NB4 (cell line): ENCODE measurements around the gene LRRC63.

Experiments
- DNase-seq: peaks from one replicate; pipeline ENCODE4 v3.0.0; 2010; ENCODE audit warnings: low read depth
- H3K4me3 ChIP-seq: one replicate; pipeline ENCODE4 v1.5.1; 2011; ENCODE audit warnings: mild to moderate bottlenecking, low read depth, low read length, moderate library complexity
- MAX ChIP-seq: IDR thresholded peaks from 2 replicates; pipeline ENCODE4 v1.6.1; 2011; ENCODE audit warnings: low read depth, low read length
- MYC ChIP-seq: IDR thresholded peaks from 2 replicates; pipeline ENCODE4 v1.6.1; 2011; ENCODE audit warnings: low read depth, low read length
- POLR2A ChIP-seq: IDR thresholded peaks from 2 replicates; pipeline ENCODE4 v1.6.1; 2011; ENCODE audit warnings: mild to moderate bottlenecking; ENCODE audit not compliant: insufficient read length; ENCODE audit errors: extremely low read depth
- TF ChIP-seq, protein P1 (sequence below): IDR thresholded peaks from one replicate; pipeline ENCODE4 v1.5.1; 2012; ENCODE audit warnings: low read depth, low read length

LRRC63 gene

DNA sequence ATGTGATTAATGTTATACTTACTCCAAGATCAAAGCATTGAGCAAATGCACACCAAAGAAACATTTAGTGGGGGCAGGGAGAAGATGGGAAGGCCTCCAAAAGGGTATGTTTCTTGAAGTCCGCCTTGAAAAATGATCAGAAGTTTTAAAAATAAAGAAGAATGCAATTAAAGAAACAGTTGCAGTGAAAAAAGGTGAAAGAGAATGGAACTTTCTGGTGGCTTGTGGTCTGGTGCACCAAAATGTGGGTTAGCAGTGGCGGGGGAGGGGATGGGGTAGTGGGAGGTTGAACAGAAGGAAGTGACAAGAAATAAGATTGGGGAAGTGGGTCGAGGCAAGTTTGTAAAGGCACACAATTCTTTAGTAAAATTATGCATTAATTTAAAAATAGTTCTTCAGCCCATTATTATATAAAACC lies 32.2 kb upstream of the LRRC63 start:
- H3K4me3 ChIP-seq = peak overlapping the region; percentile 90
- DNase-seq = peak; percentile 94
- TF ChIP-seq MYC = no peak; the same call in 1 of the 2 replicates
- no peak for TF ChIP-seq MAX
- TF ChIP-seq POLR2A = peak; percentile 9
- TF ChIP-seq, protein P1, sequence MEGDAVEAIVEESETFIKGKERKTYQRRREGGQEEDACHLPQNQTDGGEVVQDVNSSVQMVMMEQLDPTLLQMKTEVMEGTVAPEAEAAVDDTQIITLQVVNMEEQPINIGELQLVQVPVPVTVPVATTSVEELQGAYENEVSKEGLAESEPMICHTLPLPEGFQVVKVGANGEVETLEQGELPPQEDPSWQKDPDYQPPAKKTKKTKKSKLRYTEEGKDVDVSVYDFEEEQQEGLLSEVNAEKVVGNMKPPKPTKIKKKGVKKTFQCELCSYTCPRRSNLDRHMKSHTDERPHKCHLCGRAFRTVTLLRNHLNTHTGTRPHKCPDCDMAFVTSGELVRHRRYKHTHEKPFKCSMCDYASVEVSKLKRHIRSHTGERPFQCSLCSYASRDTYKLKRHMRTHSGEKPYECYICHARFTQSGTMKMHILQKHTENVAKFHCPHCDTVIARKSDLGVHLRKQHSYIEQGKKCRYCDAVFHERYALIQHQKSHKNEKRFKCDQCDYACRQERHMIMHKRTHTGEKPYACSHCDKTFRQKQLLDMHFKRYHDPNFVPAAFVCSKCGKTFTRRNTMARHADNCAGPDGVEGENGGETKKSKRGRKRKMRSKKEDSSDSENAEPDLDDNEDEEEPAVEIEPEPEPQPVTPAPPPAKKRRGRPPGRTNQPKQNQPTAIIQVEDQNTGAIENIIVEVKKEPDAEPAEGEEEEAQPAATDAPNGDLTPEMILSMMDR = no peak

- peak overlapping the region; percentile 90 for H3K4me3 ChIP-seq
- TF ChIP-seq MYC (0 out of 2 replicates have a peak, but pooled peaks have one; percentile 7), POLR2A (peak; percentile 12)
- TF ChIP-seq, protein P1 = no peak
- peak; percentile 70 for DNase-seq
These were observed 31.6 kb upstream of the LRRC63 start for GRCh38 chr13:46179969-46180763.

DNA sequence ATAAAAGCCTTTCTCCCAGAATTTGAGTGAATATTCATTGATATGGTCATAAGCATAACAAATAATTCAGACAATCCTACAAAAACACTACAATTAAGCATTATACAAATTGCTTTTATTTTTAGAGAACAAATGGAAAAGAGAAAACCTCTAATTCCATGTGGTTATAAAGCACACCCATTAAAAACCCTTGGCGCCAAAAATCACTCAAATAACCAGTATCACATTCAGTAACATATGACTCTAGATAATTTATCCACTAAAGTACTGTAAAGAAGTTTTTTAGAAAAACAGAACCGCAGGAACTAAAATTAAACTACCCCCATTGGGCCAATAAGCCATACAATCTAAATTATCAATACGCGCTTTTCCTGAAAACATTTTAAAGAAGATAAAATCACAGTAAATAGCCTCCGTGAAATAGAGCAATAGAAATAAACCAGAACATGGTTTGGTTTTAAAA lies 30.3 kb upstream of the LRRC63 start:
- peak; percentile 23 for DNase-seq
- H3K4me3 ChIP-seq = peak overlapping the region; percentile 90
- TF ChIP-seq MAX (no peak), POLR2A (no peak), MYC (no peak)
- TF ChIP-seq, protein P1 = no peak

DNA sequence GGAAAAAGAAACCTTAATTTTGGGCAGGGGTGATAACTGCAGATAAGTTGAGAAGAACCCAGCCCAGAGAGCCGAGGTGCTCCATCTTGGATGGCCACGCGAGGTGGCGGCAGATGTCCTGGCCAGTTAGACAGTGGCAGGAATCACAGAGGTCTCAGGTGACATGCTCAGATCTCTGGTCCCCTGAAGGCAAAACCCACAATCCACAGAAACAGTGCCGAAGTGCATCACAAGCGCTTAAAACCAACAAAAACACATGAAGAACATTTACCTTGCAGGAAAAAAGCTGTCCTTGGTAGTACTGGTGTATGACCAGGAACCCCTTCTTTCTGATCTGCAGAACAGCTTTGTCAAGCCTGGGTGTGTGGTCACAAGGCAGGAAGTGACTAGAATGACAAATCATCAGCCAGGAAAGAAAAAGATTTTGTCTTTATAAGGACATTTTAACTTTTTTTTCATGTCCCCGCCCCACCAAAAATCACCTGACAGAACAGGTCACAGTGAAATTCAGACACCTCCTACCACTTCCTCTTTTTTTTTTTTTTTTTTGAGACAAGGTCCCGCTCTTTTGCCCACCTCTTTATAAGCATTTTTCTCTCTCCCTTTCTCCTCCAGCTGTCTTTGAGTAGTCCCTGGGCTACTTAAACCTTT lies 29.8 kb upstream of the LRRC63 start, which contains the start of gene LCP1:
Gene LCP1 (minus strand): TSS at position 338 of the 651 bp plus-strand sequence. CDS start 22,515 bp downstream, outside the sequence.
- peak; percentile 96 for TF ChIP-seq POLR2A
- peak; percentile 71 for TF ChIP-seq MAX
- TF ChIP-seq, protein P1 = no peak
- peak; percentile 79 for TF ChIP-seq MYC
- peak; percentile 93 for DNase-seq
- peak within 1 kb of the TSS; percentile 90 for H3K4me3 ChIP-seq

GRCh38 chr13:46182491-46182877 lies 29.2 kb upstream of the LRRC63 start:
- TF ChIP-seq MYC (no peak), POLR2A (no peak), MAX (no peak)
- TF ChIP-seq, protein P1 = no peak
- peak overlapping the region; percentile 90 for H3K4me3 ChIP-seq
- DNase-seq = no peak
